C4-2B (cell line): ENCODE data around the gene CIDEB.

Experiments used
- H3K27ac ChIP-seq: fragments of 450-650 bp; 2 replicates; pipeline ENCODE4 v1.5.1; 2017
- CTCF ChIP-seq: fragments of 450-650 bp; conservative IDR thresholded peaks from 2 replicates; pipeline ENCODE4 v1.5.1; 2017; ENCODE audit warnings: mild to moderate bottlenecking
- ZFX ChIP-seq: fragments of 450-650 bp; IDR thresholded peaks from 2 replicates; pipeline ENCODE4 v1.6.1; 2017

Gene CIDEB

GRCh38 chr14:24299255-24300191 lies 8.3 kb downstream of the CIDEB start, which contains the start of the genes DHRS1 and NOP9:
TSS of gene DHRS1 (minus strand) at chr14:24299780. CDS start at chr14:24299106, 674 bp downstream.
TSS of gene NOP9 (plus strand) at chr14:24299850. CDS start at chr14:24299955, 105 bp downstream.
- H3K27ac ChIP-seq = peak within 1 kb of the TSS; percentile 79
- TF ChIP-seq CTCF (no peak), ZFX (peak; percentile 61; the same call in 1 of the 2 replicates)

GRCh38 chr14:24298892-24299254 lies 8.9 kb downstream of the CIDEB start:
- TF ChIP-seq CTCF = no peak
- TF ChIP-seq ZFX = no peak
- H3K27ac ChIP-seq = peak overlapping the region; percentile 79

- H3K27ac ChIP-seq = no peak overlapping the region
- TF ChIP-seq ZFX = no peak
- peak; percentile 50 for TF ChIP-seq CTCF
Measured at GRCh38 chr14:24297190-24297964, 10.4 kb downstream of the CIDEB start.

- no peak for TF ChIP-seq ZFX
- peak; percentile 68 for TF ChIP-seq CTCF
- no peak overlapping the region for H3K27ac ChIP-seq
Measured at GRCh38 chr14:24296341-24297157, 11.2 kb downstream of the CIDEB start.

- no peak for TF ChIP-seq CTCF
- no peak for TF ChIP-seq ZFX
- H3K27ac ChIP-seq = no peak overlapping the region
Measured at GRCh38 chr14:24293525-24293924, 14.3 kb downstream of the CIDEB start.

GRCh38 chr14:24292118-24292807 lies 15.5 kb downstream of the CIDEB start:
- H3K27ac ChIP-seq = no peak overlapping the region
- TF ChIP-seq ZFX = no peak
- no peak for TF ChIP-seq CTCF
